ENCODE measurements around the gene INSR. TPM values are rescaled to one million over a fixed set of nuclear protein-coding genes. Genes with fewer than 3 reads are reported as not detected.

INSR gene
- total RNA-seq, 1 donor = 44.2 TPM

DNA sequence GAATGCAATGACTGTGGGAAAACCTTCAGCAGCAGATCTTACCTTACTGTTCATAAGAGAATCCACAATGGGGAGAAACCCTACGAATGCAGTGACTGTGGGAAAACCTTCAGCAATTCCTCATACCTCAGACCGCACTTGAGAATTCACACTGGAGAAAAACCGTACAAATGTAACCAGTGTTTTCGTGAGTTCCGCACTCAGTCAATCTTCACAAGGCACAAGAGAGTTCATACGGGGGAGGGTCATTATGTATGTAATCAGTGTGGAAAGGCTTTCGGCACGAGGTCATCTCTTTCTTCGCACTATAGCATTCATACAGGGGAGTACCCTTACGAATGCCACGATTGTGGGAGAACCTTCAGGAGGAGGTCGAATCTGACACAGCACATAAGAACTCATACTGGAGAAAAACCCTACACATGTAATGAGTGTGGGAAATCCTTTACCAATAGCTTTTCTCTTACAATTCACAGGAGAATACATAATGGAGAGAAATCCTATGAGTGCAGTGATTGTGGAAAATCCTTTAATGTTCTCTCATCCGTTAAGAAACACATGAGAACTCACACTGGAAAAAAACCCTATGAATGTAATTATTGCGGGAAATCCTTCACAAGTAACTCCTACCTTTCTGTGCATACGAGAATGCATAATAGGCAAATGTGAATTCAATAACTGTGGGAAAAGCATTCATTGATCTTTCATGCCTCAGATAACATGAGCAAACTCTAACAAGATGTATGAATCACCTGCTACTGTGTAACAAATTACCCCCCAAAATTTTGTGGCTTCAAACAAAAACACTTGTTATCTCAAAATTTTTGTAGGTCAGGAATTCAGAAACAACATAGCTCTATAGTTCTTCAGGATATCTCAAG, 210.9 kb downstream of the INSR start:
- Histone ChIP-seq H3K4me2 (ENCODE audit: insufficient read depth, low read length) (no peak overlapping the region), H3K36me3 (ENCODE audit: insufficient read depth, low read length) (peaks cover 65% of the 10 kb centered on the region), H3K4me1 (ENCODE audit: insufficient read depth, low read length) (no peaks in the 10 kb centered on the region), H3K79me2 (ENCODE audit: insufficient read depth, low read length) (no peaks in the 10 kb centered on the region), H3K9me3 (ENCODE audit: low read depth, low read length) (peaks cover 58% of the 10 kb centered on the region), H4K20me1 (ENCODE audit: insufficient read depth, low read length) (no peaks in the 10 kb centered on the region), H3K27ac (ENCODE audit: low read depth, low read length) (no peak overlapping the region), H2AFZ (ENCODE audit: low read length) (no peak overlapping the region), H3K4me3 (ENCODE audit: insufficient read depth, low read length) (peak overlapping the region; percentile 24), H3K27me3 (ENCODE audit: insufficient read depth, low read length) (no peaks in the 10 kb centered on the region)
- TF ChIP-seq, protein P1, sequence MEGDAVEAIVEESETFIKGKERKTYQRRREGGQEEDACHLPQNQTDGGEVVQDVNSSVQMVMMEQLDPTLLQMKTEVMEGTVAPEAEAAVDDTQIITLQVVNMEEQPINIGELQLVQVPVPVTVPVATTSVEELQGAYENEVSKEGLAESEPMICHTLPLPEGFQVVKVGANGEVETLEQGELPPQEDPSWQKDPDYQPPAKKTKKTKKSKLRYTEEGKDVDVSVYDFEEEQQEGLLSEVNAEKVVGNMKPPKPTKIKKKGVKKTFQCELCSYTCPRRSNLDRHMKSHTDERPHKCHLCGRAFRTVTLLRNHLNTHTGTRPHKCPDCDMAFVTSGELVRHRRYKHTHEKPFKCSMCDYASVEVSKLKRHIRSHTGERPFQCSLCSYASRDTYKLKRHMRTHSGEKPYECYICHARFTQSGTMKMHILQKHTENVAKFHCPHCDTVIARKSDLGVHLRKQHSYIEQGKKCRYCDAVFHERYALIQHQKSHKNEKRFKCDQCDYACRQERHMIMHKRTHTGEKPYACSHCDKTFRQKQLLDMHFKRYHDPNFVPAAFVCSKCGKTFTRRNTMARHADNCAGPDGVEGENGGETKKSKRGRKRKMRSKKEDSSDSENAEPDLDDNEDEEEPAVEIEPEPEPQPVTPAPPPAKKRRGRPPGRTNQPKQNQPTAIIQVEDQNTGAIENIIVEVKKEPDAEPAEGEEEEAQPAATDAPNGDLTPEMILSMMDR (IDR thresholded peaks at IDR 0.05; ENCODE audit: extremely low read depth, low read depth, low read length) = no peak
- DNase-seq (ENCODE audit: insufficient read length, low spot score, missing footprints) = no peak

DNA sequence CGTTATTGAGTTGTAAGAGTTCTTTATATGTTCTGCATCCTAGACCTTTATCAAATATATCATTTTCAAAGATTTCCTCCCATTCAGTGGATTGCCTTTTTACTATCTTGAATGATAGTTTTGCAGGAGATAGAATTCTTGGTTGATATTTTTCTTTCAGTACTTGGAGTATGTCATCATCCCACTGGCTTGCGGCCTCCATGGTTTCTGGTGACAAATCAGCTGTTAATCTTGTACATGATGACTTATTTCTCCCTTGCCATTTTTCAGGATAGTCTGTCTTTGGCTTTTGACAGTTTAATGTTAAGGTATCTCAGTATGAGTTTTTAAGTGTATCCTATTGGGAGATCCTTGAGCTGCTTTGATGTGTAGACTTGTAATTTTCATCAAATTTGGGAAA, 216.2 kb downstream of the INSR start:
- Histone ChIP-seq H3K36me3 (ENCODE audit: insufficient read depth, low read length) (peaks cover 90% of the 10 kb centered on the region), H3K4me2 (ENCODE audit: insufficient read depth, low read length) (no peak overlapping the region), H2AFZ (ENCODE audit: low read length) (no peak overlapping the region), H3K27me3 (ENCODE audit: insufficient read depth, low read length) (no peaks in the 10 kb centered on the region), H3K4me3 (ENCODE audit: insufficient read depth, low read length) (no peak overlapping the region), H4K20me1 (ENCODE audit: insufficient read depth, low read length) (no peaks in the 10 kb centered on the region), H3K4me1 (ENCODE audit: insufficient read depth, low read length) (no peaks in the 10 kb centered on the region), H3K27ac (ENCODE audit: low read depth, low read length) (no peak overlapping the region), H3K9me3 (ENCODE audit: low read depth, low read length) (peaks cover 43% of the 10 kb centered on the region), H3K79me2 (ENCODE audit: insufficient read depth, low read length) (no peaks in the 10 kb centered on the region)
- no peak for DNase-seq (ENCODE audit: insufficient read length, low spot score, missing footprints)
- TF ChIP-seq, protein P1 (IDR thresholded peaks at IDR 0.05; ENCODE audit: extremely low read depth, low read depth, low read length) = no peak

DNA sequence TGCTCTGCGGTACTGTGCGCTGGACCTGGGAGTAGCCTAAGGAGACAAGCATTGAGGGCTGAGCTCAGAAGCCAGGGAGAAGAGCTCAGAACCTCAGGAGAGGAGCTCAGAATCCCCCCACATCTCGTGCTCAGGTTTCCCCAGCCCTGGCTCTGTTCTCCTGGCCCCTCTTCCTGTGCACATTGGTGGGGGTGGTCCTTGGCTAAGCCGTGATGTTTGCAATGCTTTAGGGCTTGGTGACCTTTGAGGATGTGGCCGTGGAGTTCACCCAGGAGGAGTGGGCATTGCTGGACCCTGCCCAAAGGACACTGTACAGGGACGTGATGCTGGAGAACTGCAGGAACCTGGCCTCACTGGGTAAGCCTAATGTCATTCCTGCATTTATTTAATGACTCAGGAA, 218.1 kb downstream of the INSR start:
- Histone ChIP-seq H3K4me3 (ENCODE audit: insufficient read depth, low read length) (no peak overlapping the region), H3K9me3 (ENCODE audit: low read depth, low read length) (peaks cover 31% of the 10 kb centered on the region)

More for the DNA sequence above, 218.1 kb downstream of the INSR start:
- Histone ChIP-seq H3K4me2 (ENCODE audit: insufficient read depth, low read length) (no peak overlapping the region), H3K27ac (ENCODE audit: low read depth, low read length) (no peak overlapping the region), H2AFZ (ENCODE audit: low read length) (no peak overlapping the region), H3K36me3 (ENCODE audit: insufficient read depth, low read length) (peaks cover 82% of the 10 kb centered on the region), H3K4me1 (ENCODE audit: insufficient read depth, low read length) (no peaks in the 10 kb centered on the region), H3K27me3 (ENCODE audit: insufficient read depth, low read length) (no peaks in the 10 kb centered on the region), H3K79me2 (ENCODE audit: insufficient read depth, low read length) (peaks cover 3% of the 10 kb centered on the region), H4K20me1 (ENCODE audit: insufficient read depth, low read length) (no peaks in the 10 kb centered on the region)
- TF ChIP-seq, protein P1 (IDR thresholded peaks at IDR 0.05; ENCODE audit: extremely low read depth, low read depth, low read length) = no peak
- no peak for DNase-seq (ENCODE audit: insufficient read length, low spot score, missing footprints)
